Panc1 (cell line): ENCODE results near the gene EAF1. TPM values are rescaled to one million over a fixed set of nuclear protein-coding genes. Genes with fewer than 3 reads are reported as not detected.

Experiments used
- ATAC-seq: fragments of 200-7000 bp; cut with Tn5 transposase; 2 replicates; pipeline ENCODE4 v1.9.1; 2020; ENCODE audit warnings: mild to moderate bottlenecking, moderate library complexity
- BruUV-seq: library from RNA; stranded (reverse); fragments of 400-500 nt; replicated peaks from 2 replicates; lab custom pipeline; 2021; lab: Mats Ljungman, UMichigan
- CTCF ChIA-PET: fragments of 300-600 bp; sonication (Branson Sonifier 250); formaldehyde crosslinking; loops from one replicate; lab custom pipeline; 2022; ENCODE audit warnings: antibody characterized with exemption; lab: Charles Lee
- POLR2A ChIA-PET: fragments of 300-600 bp; sonication (Branson Sonifier 250); formaldehyde crosslinking; loops from one replicate; lab custom pipeline; 2022; ENCODE audit warnings: antibody characterized with exemption; lab: Charles Lee
- DNase-seq: peaks from one replicate; pipeline ENCODE4 v3.0.0-alpha.2; 2010; ENCODE audit warnings: low read depth, low spot score
- H3K27ac ChIP-seq: 2 replicates; pipeline ENCODE4 v1.5.1; 2011; ENCODE audit warnings: mild to moderate bottlenecking, low read length, inconsistent platforms
- H3K27me3 ChIP-seq: fragments of 200-500 bp; sonication (Bioruptor generic); 2 replicates; pipeline ENCODE4 v1.6.0; 2014; ENCODE audit warnings: low read length, inconsistent platforms; ENCODE audit not compliant: control insufficient read depth, insufficient read depth
- H3K36me3 ChIP-seq: fragments of 200-500 bp; sonication (Bioruptor generic); 2 replicates; pipeline ENCODE4 v1.5.1; 2014; ENCODE audit warnings: inconsistent platforms, mild to moderate bottlenecking, low read length, moderate library complexity; ENCODE audit not compliant: control insufficient read depth, insufficient read depth
- H3K4me1 ChIP-seq: 2 replicates; pipeline ENCODE4 v1.5.1; 2011; ENCODE audit warnings: inconsistent platforms, mild to moderate bottlenecking, low read length, moderate library complexity; ENCODE audit not compliant: control insufficient read depth, insufficient read depth
- H3K4me3 ChIP-seq, 2 experiments: 2 replicates each; pipeline ENCODE4 v1.5.1; 2011 to 2012; ENCODE audit warnings: low read depth in 2 of 2, low read length in 2 of 2, mild to moderate bottlenecking in 2 of 2, inconsistent platforms in 1 of 2, moderate library complexity in 1 of 2
- H3K9me3 ChIP-seq: fragments of 200-500 bp; sonication (Bioruptor generic); 2 replicates; pipeline ENCODE4 v1.5.1; 2014; ENCODE audit warnings: low read depth, mild to moderate bottlenecking, inconsistent platforms, low read length, moderate library complexity; ENCODE audit not compliant: control insufficient read depth, insufficient read depth
- CTCF ChIP-seq: fragments of 450-650 bp; IDR thresholded peaks from 2 replicates; pipeline ENCODE4 v1.5.1; 2017; ENCODE audit warnings: mild to moderate bottlenecking
- POLR2AphosphoS5 ChIP-seq: IDR thresholded peaks from 2 replicates; pipeline ENCODE4 v1.6.1; 2012; ENCODE audit warnings: mild to moderate bottlenecking, low read depth, low read length, moderate library complexity
- SIN3A ChIP-seq: IDR thresholded peaks from 2 replicates; pipeline ENCODE4 v1.6.1; 2012; ENCODE audit warnings: low read depth, mild to moderate bottlenecking, low read length, moderate library complexity, borderline replicate concordance; ENCODE audit not compliant: insufficient read depth
- TCF7L2 ChIP-seq: IDR thresholded peaks from 2 replicates; pipeline ENCODE4 v1.6.1; 2011; ENCODE audit warnings: mild to moderate bottlenecking, low read depth, low read length, inconsistent platforms
- in situ Hi-C: cut with HindIII; loops from 2 replicates; pipeline ENCODE4 v1.10.0; 2016; ENCODE audit warnings: low sequenced_read_pairs, low pct_unique_long_range_greater_than_20kb
- intact Hi-C: fragments of 100-400 bp; cut with micrococcal nuclease; formaldehyde crosslinking; loops from one replicate; pipeline ENCODE4 v1.10.0; 2022; ENCODE audit not compliant: unreplicated experiment
- total RNA-seq: library from RNA; stranded (reverse); gene quantifications from one replicate; pipeline ENCODE4 v1.2.1, GENCODE V29; 2021; ENCODE audit not compliant: unreplicated experiment
- TF ChIP-seq, protein P1 (sequence below), 2 experiments: IDR thresholded peaks; 2 replicates each; pipeline ENCODE4 v1.6.1; 2011 to 2012; ENCODE audit warnings: low read depth in 2 of 2, control low read depth in 1 of 2, low read length in 1 of 2, mild to moderate bottlenecking in 1 of 2, moderate library complexity in 1 of 2; ENCODE audit not compliant: insufficient read depth in 1 of 2

EAF1 gene
- total RNA-seq, 1 experiment from 2014 or later, result 16.1 TPM

DNA sequence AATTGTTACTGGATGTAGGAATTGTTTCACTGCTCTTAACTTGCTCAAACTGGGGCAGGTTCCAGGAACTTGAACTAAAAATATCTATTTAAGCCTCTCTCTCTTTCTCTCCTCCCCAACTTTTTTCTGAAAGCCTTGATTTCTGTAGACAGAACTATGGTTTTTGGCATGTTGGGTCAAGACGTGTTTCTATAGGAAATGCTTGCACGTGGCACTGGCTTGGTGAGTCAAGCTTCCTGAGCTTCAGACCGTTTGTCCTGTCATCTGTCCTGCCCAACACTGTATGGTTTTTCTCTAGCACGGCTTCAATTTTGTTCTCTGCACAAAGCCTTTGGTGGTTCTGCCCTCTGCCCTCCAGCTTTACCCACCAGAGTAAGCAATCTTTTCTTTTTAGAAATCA lies 13.5 kb downstream of the EAF1 start:
- Histone ChIP-seq H3K4me3 (no peak overlapping the region), H3K27me3 (no peaks in the 10 kb centered on the region), H3K4me1 (no peaks in the 10 kb centered on the region), H3K36me3 (peaks cover 8% of the 10 kb centered on the region), H3K27ac (no peak overlapping the region), H3K9me3 (no peaks in the 10 kb centered on the region)
- ChIA-PET CTCF (interaction anchor here (0.7 kb wide), 1 partner anchor 619 kb away, joined by 3 read pairs; no protein-coding TSS in a partner anchor), POLR2A (no interaction called here)
- intact Hi-C loops, result no loop called here
- no TSS peak for BruUV-seq
- DNase-seq, result no peak
- no peak for ATAC-seq
- no peak for TF ChIP-seq CTCF
- no peak for TF ChIP-seq TCF7L2
- TF ChIP-seq SIN3A, result no peak
- TF ChIP-seq, protein P1, sequence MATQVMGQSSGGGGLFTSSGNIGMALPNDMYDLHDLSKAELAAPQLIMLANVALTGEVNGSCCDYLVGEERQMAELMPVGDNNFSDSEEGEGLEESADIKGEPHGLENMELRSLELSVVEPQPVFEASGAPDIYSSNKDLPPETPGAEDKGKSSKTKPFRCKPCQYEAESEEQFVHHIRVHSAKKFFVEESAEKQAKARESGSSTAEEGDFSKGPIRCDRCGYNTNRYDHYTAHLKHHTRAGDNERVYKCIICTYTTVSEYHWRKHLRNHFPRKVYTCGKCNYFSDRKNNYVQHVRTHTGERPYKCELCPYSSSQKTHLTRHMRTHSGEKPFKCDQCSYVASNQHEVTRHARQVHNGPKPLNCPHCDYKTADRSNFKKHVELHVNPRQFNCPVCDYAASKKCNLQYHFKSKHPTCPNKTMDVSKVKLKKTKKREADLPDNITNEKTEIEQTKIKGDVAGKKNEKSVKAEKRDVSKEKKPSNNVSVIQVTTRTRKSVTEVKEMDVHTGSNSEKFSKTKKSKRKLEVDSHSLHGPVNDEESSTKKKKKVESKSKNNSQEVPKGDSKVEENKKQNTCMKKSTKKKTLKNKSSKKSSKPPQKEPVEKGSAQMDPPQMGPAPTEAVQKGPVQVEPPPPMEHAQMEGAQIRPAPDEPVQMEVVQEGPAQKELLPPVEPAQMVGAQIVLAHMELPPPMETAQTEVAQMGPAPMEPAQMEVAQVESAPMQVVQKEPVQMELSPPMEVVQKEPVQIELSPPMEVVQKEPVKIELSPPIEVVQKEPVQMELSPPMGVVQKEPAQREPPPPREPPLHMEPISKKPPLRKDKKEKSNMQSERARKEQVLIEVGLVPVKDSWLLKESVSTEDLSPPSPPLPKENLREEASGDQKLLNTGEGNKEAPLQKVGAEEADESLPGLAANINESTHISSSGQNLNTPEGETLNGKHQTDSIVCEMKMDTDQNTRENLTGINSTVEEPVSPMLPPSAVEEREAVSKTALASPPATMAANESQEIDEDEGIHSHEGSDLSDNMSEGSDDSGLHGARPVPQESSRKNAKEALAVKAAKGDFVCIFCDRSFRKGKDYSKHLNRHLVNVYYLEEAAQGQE (IDR thresholded peaks at IDR 0.05; ENCODE audit: insufficient read depth in 1 of 2, low read depth in 2 of 2, low read length in 1 of 2), result no peak
- TF ChIP-seq POLR2AphosphoS5, result no peak
- in situ Hi-C loops, result no loop called here

DNA sequence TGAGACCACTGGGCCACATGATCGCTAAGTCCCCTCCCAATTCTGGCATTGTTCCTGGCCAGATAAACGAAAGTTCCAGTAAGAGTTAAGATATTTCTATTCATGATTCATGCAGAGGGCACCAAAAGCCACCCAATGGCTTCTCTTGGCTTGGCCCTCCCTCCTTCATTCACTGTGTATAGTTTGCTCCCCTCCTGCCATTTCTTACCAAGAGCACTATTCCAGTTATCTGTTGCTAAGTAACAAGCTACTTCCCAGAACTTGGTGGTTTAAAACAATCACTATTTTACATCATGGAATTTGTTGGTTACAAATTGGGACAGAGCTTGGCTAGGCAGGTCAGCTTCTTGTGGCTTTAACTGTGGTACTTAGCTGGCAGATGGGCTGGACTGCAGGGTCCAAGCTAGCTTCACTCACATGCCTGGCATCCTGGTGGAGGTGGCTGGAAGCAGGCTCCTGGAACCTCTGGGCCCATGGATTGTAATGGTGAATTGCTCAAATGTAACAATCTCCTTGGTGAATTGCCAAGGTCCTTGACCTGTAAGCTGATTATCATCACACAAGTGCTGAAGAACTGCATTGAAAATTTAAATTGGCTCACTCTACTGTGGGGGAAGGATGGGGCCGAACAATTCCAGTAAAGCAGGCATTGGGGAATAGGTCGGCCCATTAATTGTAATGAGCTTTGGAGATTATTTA lies 16.6 kb downstream of the EAF1 start:
- no peak for ATAC-seq
- H3K4me3 ChIP-seq, result no peak overlapping the region
- intact Hi-C loops (no loop called here), in situ Hi-C loops (no loop called here)
- no peaks in the 10 kb centered on the region for H3K27me3 ChIP-seq
- H3K4me1 ChIP-seq, result no peaks in the 10 kb centered on the region
- no peak for DNase-seq
- TF ChIP-seq POLR2AphosphoS5, result no peak
- no peak for TF ChIP-seq CTCF
- TF ChIP-seq TCF7L2, result no peak
- TF ChIP-seq, protein P1 (IDR thresholded peaks at IDR 0.05; ENCODE audit: insufficient read depth in 1 of 2, low read depth in 2 of 2, low read length in 1 of 2), result no peak
- no peak for TF ChIP-seq SIN3A
- BruUV-seq, result no TSS peak
- CTCF ChIA-PET, result no interaction called here
- no peak overlapping the region for H3K27ac ChIP-seq
- H3K36me3 ChIP-seq, result peaks cover 5% of the 10 kb centered on the region; the same call in 1 of the 2 replicates
- no peaks in the 10 kb centered on the region for H3K9me3 ChIP-seq
- POLR2A ChIA-PET, result no interaction called here
